ENCODE measurements around the gene EYA3. TPM values are rescaled to one million over a fixed set of nuclear protein-coding genes. Genes with fewer than 3 reads are reported as not detected.

EYA3 gene
- total RNA-seq, 1 donor from 2014 or later: 9.2 TPM

DNA sequence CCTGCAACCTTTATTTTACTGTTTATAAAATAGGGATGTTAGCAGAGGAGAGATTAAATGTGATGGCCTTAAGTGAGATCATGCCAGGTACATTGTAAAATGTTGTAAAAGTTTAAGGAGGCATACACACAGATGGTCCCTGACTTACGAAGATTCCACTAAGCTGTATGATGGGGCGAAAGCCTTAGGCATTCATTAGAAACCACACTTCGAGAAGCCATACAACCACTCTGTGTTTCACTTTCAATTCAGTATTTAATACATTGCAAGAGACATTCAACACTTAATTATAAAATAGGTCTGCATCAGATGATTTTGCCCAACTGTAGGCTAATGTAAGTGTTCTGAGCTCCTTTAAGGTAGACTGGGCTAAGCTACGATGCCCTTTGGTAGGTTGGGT lies 149.9 kb downstream of the EYA3 start:
- no peak for DNase-seq

DNA sequence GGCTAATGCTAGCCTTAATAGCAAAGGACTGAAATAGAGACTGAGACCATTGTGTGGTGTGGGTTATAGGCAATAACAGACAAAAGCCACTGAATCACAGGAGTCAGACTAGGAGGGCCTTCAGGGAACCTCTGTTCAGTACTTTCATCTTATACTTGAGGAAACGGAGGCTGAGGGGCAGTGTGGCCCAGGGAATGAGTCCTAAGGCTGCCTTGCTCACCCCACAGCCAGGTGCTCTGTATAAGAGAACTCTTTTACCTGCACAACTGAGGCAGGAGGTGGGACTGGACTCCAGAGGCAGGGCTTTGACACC lies 150.9 kb downstream of the EYA3 start:
- no peak for DNase-seq

DNA sequence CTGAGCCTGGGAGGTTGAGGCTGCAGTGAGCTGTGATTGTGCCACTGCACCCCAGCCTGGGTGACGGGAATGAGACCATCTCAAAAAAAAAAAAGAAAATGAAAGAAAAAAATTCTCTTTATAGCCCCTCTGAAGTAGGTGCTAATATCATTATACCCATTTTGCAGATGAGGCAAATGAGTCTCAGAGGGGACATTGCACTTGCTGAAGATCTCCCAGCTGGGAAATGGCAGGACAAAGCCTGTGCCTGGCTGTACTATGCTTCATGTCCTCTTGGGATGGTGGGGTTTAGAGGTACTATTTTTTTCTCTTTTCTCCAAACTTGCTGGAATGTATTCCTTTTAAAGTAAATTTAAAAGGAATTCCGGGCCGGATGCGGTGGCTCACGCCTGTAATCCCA lies 152.0 kb downstream of the EYA3 start:
- DNase-seq: no peak

DNA sequence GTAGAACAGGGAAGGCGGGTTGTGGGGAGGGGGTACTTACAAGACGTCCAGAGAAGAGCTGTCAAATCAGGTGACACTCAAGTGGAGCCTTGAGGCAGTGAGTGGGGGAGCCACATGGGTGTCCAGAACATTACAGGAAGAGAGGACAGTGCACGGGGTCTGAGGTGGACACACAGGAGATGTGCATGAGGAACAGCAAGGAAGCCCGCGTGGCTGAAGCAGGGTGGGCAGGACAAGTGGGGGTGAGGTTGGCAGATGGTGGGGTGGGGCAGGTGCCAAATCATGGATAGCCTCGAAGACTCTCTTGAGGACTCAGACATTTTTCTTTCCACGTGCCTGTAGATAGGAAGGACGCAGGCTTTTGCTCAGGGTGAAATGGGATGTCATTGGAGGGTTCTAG lies 152.7 kb downstream of the EYA3 start:
- DNase-seq: no peak

DNA sequence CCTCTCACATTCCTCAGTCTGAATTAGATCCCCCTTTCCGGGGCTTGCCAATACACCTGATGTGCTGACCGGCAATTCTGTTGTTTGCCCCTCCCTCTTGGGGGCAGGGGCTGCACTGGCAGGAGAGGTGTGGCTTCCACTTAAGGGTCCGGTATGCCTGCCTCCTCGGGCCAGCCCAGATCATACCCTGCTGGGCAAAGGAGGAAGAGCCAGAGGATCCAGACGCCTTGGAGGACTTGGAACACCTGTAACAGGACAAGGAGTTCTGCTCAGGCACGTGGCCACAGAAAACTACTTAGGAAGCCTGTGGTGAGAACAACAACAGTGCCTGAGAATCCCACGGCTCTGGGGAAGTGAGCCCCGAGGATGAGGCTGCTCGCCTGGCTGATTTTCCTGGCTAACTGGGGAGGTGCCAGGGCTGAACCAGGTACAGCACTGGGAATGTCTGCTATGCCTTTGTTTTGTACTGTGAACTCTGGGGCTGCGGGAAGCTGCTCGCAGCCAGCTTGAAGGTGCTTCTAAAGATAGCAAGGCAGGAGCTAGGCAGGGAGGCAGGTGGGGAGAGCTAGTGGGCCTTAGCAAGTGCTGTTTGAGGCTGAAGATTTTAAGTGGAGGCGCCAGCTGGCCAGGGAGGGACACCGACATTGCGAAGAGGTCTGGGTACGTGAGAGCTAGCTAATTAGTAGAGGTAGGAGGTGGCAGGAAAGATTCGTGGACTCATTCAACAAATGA lies 153.4 kb downstream of the EYA3 start, which contains the start of gene SMPDL3B:
TSS of gene SMPDL3B (plus strand) at position 183 of the 732 bp plus-strand sequence. CDS start at position 367, 184 bp downstream.
- no peak for DNase-seq

DNA sequence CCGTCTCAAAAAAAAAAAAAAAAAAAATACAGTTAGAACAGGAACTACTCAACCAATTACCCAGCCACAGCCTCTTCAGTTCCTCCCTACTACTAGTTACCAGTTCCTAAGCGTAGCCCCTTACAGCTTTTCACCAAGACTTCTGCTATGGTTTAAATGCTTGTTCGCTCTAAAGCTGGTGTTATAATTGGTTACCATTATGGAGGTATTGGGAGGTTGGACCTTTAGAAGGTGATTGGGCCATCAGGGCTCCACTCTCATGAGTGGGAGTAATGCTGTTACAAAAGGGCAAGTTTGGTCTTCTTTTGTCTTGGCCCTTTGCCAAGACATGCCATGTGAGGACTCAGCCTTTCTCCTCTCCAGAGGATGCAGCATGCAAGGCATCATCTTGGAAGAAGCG lies 156.7 kb downstream of the EYA3 start:
- DNase-seq: no peak

DNA sequence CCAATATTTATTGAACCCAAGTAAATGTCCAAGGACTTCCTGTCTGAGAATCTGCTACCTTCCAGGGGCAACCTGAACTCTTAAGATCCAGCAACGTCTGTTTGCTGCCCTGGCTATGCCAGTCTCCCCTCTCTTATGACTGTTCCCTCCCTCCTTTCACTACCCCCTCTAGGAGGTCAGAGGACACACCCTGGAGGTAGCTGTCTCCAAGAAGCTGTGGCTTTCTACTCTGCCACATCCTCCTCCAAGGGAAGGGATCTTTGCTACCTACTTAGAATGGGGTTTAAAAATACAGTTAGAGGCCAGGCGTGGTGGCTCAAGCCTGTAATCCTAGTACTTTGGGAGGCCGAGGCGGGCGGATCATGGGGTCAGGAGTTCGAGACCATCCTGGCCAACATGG lies 157.2 kb downstream of the EYA3 start:
- DNase-seq: no peak

DNA sequence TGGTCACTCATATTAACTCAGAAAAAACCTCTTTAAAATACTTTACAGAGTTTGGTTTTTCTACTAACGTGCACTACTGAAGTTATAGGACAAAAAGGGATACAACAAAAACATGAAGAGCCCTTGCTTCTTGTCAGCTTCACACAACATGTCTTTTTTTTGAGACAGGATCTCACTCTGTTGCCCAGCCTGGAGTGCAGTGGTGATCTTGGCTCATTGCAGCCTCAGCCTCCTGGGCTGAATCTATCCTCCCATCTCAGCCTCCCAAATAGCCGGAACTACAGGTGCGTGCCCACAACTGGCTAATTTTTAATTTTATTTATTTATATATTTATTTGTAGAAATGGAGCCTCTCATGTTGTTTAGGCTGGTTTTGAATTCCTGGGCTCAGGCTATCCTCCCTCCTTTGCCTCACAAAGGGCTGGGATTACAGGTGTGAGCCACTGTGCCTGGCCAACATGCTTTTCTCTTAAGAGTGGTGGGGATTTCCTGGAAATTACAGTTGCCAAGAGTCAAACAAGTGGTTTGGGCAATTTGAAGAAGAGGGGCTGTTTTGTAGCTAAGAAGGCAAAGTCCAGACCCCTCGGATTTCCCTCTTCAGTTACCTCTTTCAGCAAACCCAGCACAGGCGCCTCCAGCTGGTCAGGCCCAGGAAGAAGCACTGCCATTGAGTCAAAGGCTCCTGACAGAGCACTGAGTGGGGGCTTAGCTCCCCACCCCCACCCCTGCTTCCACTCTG lies 160.0 kb downstream of the EYA3 start:
- no peak for DNase-seq

DNA sequence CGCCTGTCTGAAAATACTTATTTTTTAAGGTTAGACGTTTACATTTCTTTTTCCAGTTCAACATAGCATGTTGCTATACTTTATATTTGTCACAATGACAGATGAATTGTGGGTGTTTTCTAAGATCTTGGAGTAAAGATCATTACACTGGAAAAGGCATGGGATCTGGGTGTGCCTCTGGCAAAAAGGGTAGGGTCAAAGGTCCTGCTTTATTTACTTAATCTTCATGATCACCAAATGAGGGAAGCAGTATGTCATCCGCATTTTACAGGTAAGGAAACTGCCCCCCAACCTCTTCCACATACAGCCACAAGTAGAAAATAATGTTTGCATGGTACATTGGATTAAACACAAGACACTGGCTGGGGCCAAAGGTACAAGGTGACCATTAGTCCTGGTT lies 166.1 kb downstream of the EYA3 start:
- no peak for DNase-seq

Small RNA genes lying within 50 kb of the gene (small RNA-seq; reads per million reads assigned to genes)
- gene RN7SL559P: not detected

Other genes starting within 250 kb of the EYA3 start
- 3.4 TPM for gene THEMIS2, start 216.1 kb downstream of the EYA3 start, total RNA-seq
- gene RPA2, start 174.0 kb downstream of the EYA3 start, total RNA-seq: 64.1 TPM
- gene SMPDL3B, start 153.6 kb downstream of the EYA3 start, total RNA-seq: not detected
- gene XKR8, start 128.6 kb downstream of the EYA3 start, total RNA-seq: 3.4 TPM
- 4.7 TPM for gene PTAFR, start 88.1 kb upstream of the EYA3 start, total RNA-seq
- gene DNAJC8, start 144.4 kb upstream of the EYA3 start, total RNA-seq: 36.7 TPM
- gene ATP5IF1, start 147.5 kb upstream of the EYA3 start, total RNA-seq: 34.5 TPM
- gene SESN2, start 170.9 kb upstream of the EYA3 start, total RNA-seq: 5.1 TPM
- 15.1 TPM for gene MED18, start 240.4 kb upstream of the EYA3 start, total RNA-seq

Measured in occipital lobe (tissue), 3 donors.